ENCODE results near the gene RAD51B. TPM values are rescaled to one million over a fixed set of nuclear protein-coding genes. Genes with fewer than 3 reads are reported as not detected.

RAD51B gene
- total RNA-seq, 1 experiment from 2014 or later, result 20.0 TPM

DNA sequence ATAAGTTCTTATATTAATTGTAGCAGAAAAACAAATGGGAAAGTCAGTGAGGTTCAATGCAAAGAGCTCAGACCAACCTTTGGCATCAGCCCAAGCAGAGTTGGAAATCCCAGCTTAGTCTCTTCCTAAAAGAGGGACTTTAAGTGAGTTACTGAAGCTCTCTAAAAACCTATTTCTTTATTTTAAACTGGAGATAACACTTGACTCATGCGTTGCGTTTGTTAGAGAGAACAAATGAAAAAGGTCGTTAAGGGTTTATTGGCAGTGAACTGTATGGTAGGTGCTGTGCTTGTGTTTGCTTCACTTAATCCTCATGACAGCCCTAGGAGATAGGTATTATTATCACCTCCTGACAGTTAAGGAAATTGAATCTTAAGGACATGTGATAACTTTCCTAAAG lies 396.5 kb downstream of the RAD51B start:
- no peaks in the 10 kb centered on the region for H3K36me3 ChIP-seq (ENCODE audit: control insufficient read depth in 1 of 2, insufficient read depth in 2 of 2, low read length in 2 of 2)
- TF ChIP-seq YY1 (IDR thresholded peaks at IDR 0.05; ENCODE audit: extremely low read depth, insufficient replicate concordance, low read depth, low read length) (no peak), ZNF274 (IDR thresholded peaks at IDR 0.05; ENCODE audit: low read depth, low read length) (no peak), SRF (IDR thresholded peaks at IDR 0.05; ENCODE audit: low read depth) (no peak), TCF7L2 (IDR thresholded peaks at IDR 0.05; ENCODE audit: borderline replicate concordance, extremely low read depth, insufficient read depth, insufficient read length) (no peak), ZBTB33 (IDR thresholded peaks at IDR 0.05; ENCODE audit: extremely low read depth, insufficient replicate concordance, low read length) (no peak), JUND (IDR thresholded peaks at IDR 0.05) (no peak), SP1 (IDR thresholded peaks at IDR 0.05; ENCODE audit: low read depth) (no peak), FOSL1 (IDR thresholded peaks at IDR 0.05; ENCODE audit: low read depth) (no peak), EZH2 (IDR thresholded peaks at IDR 0.05) (no peak), EZH2phosphoT487 (IDR thresholded peaks at IDR 0.05; ENCODE audit: borderline replicate concordance) (no peak), CEBPB (IDR thresholded peaks at IDR 0.05; ENCODE audit: low read depth) (no peak), POLR2A (IDR thresholded peaks at IDR 0.05; ENCODE audit: borderline replicate concordance, extremely low read depth, insufficient read depth, insufficient read length) (no peak), REST (IDR thresholded peaks at IDR 0.05; ENCODE audit: low read depth) (no peak)
- TF ChIP-seq, protein P1, sequence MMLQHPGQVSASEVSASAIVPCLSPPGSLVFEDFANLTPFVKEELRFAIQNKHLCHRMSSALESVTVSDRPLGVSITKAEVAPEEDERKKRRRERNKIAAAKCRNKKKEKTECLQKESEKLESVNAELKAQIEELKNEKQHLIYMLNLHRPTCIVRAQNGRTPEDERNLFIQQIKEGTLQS (IDR thresholded peaks at IDR 0.05), result no peak
- no peak for DNase-seq (ENCODE audit: low read depth, low spot score)
- no peaks in the 10 kb centered on the region for H3K9me2 ChIP-seq (ENCODE audit: insufficient read depth)
- H3K27me3 ChIP-seq (ENCODE audit: insufficient read depth, low read length), result no peaks in the 10 kb centered on the region
- no peaks in the 10 kb centered on the region for H4K20me1 ChIP-seq (ENCODE audit: insufficient read depth)
- POLR2A ChIA-PET, result no interaction called here
- CTCF ChIA-PET, result no interaction called here
- no peak for ATAC-seq
- RAD21 ChIA-PET (ENCODE audit: low non-redundant PET in 1 of 2, low total read pairs in 2 of 2, uncharacterized antibody in 2 of 2, unreplicated experiment in 2 of 2), result no interaction called here
- H3K4me1 ChIP-seq (ENCODE audit: control insufficient read depth in 1 of 2, insufficient read depth in 2 of 2, low read length in 2 of 2), result peaks cover 2 to 16% of the 10 kb centered on the region in 2 experiments
- H3K9me3 ChIP-seq (ENCODE audit: control insufficient read depth in 1 of 2, insufficient read depth in 1 of 2, low read depth in 1 of 2, low read length in 2 of 2), result no peaks in the 10 kb centered on the region
- H2AFZ ChIP-seq (ENCODE audit: low read depth, low read length, poor library complexity, severe bottlenecking), result no peak overlapping the region
- intact Hi-C loops (cut with micrococcal nuclease), result no loop called here
- H3K4me2 ChIP-seq (ENCODE audit: low read length), result no peak overlapping the region
- no peak overlapping the region for H3K4me3 ChIP-seq (replicated peaks in 1 of 2; ENCODE audit: low read depth in 1 of 2, low read length in 2 of 2)
- H3K9ac ChIP-seq (ENCODE audit: low read length), result no peak overlapping the region
- no TSS peak for BruUV-seq (replicated peaks)
- no peak overlapping the region for H3K27ac ChIP-seq (ENCODE audit: low read depth, low read length)
- H3K79me2 ChIP-seq (ENCODE audit: insufficient read depth, low read length), result no peaks in the 10 kb centered on the region

Measured in HCT116 (cell line).